Measurements from ENCODE around the gene RBM20.

The RBM20 gene

GRCh38 chr10:110755781-110756180 is 111.6 kb downstream of the RBM20 start:
- TF ChIP-seq CTCF (IDR thresholded peaks at IDR 0.05; ENCODE audit: low read depth, low read length) = no peak
- DNase-seq = no peak
- H3K27ac ChIP-seq = no peak overlapping the region

GRCh38 chr10:110756876-110757275 is 112.7 kb downstream of the RBM20 start:
- H3K9me3 ChIP-seq (ENCODE audit: severe bottlenecking) = no peaks in the 10 kb centered on the region
- no peak for DNase-seq
- H3K36me3 ChIP-seq = no peaks in the 10 kb centered on the region
- no peaks in the 10 kb centered on the region for H3K27me3 ChIP-seq (ENCODE audit: insufficient read depth, low read depth, severe bottlenecking)
- no peak overlapping the region for H3K27ac ChIP-seq
- TF ChIP-seq CTCF (IDR thresholded peaks at IDR 0.05; ENCODE audit: low read depth, low read length) = no peak
- no peak overlapping the region for H3K4me3 ChIP-seq (ENCODE audit: low read depth, low read length)

More at GRCh38 chr10:110755781-110756180, 111.6 kb downstream of the RBM20 start:
- Histone ChIP-seq H3K4me3 (ENCODE audit: low read depth, low read length) (no peak overlapping the region), H3K9me3 (ENCODE audit: severe bottlenecking) (no peaks in the 10 kb centered on the region), H3K27me3 (ENCODE audit: insufficient read depth, low read depth, severe bottlenecking) (no peaks in the 10 kb centered on the region), H3K36me3 (no peaks in the 10 kb centered on the region)

- Histone ChIP-seq H3K27me3 (ENCODE audit: insufficient read depth, low read depth, severe bottlenecking) (no peaks in the 10 kb centered on the region), H3K4me3 (ENCODE audit: low read depth, low read length) (no peak overlapping the region), H3K9me3 (ENCODE audit: severe bottlenecking) (no peaks in the 10 kb centered on the region), H3K27ac (0 out of 2 replicates have a peak overlapping the region, but pooled peaks have one; percentile 32), H3K36me3 (no peaks in the 10 kb centered on the region)
- DNase-seq = no peak
- no peak for TF ChIP-seq CTCF (IDR thresholded peaks at IDR 0.05; ENCODE audit: low read depth, low read length)
These were observed 113.5 kb downstream of the RBM20 start for GRCh38 chr10:110757586-110757985.

- H3K4me3 ChIP-seq (ENCODE audit: low read depth, low read length) = no peak overlapping the region
- TF ChIP-seq CTCF (IDR thresholded peaks at IDR 0.05; ENCODE audit: low read depth, low read length) = no peak
- peak; percentile 55 for DNase-seq
- no peaks in the 10 kb centered on the region for H3K27me3 ChIP-seq (ENCODE audit: insufficient read depth, low read depth, severe bottlenecking)
- no peaks in the 10 kb centered on the region for H3K36me3 ChIP-seq
- H3K27ac ChIP-seq = peak overlapping the region; percentile 76
- no peaks in the 10 kb centered on the region for H3K9me3 ChIP-seq (ENCODE audit: severe bottlenecking)
These were observed 114.1 kb downstream of the RBM20 start for GRCh38 chr10:110758128-110758765.

GRCh38 chr10:110758898-110759297 is 114.8 kb downstream of the RBM20 start:
- no peak overlapping the region for H3K4me3 ChIP-seq (ENCODE audit: low read depth, low read length)
- no peaks in the 10 kb centered on the region for H3K27me3 ChIP-seq (ENCODE audit: insufficient read depth, low read depth, severe bottlenecking)
- H3K36me3 ChIP-seq = no peaks in the 10 kb centered on the region
- H3K9me3 ChIP-seq (ENCODE audit: severe bottlenecking) = no peaks in the 10 kb centered on the region
- no peak for DNase-seq
- H3K27ac ChIP-seq = peak overlapping the region; percentile 76
- no peak for TF ChIP-seq CTCF (IDR thresholded peaks at IDR 0.05; ENCODE audit: low read depth, low read length)

GRCh38 chr10:110759523-110759922 is 115.4 kb downstream of the RBM20 start:
- no peaks in the 10 kb centered on the region for H3K27me3 ChIP-seq (ENCODE audit: insufficient read depth, low read depth, severe bottlenecking)
- H3K9me3 ChIP-seq (ENCODE audit: severe bottlenecking) = no peaks in the 10 kb centered on the region
- peak; percentile 85 for DNase-seq
- H3K36me3 ChIP-seq = no peaks in the 10 kb centered on the region
- H3K27ac ChIP-seq = peak overlapping the region; percentile 76
- H3K4me3 ChIP-seq (ENCODE audit: low read depth, low read length) = no peak overlapping the region
- TF ChIP-seq CTCF (IDR thresholded peaks at IDR 0.05; ENCODE audit: low read depth, low read length) = no peak

Measured in WERI-Rb-1 (cell line).